GM12878 (cell line): ENCODE data around the gene CAPS. TPM values are rescaled to one million over a fixed set of nuclear protein-coding genes. Genes with fewer than 3 reads are reported as not detected.

Experiments used
- ATAC-seq: fragments of 200-7000 bp; cut with Tn5 transposase; 3 replicates; pipeline ENCODE4 v1.9.1; 2020; ENCODE audit warnings: mild to moderate bottlenecking, moderate library complexity
- BruUV-seq: library from RNA; stranded (reverse); fragments of 400-500 nt; replicated peaks from 2 replicates; lab custom pipeline; 2021; lab: Mats Ljungman, UMichigan
- CTCF ChIA-PET: fragments of 300-600 bp; sonication (Branson Sonifier 250); formaldehyde crosslinking; extraction: SDS; loops from one replicate; lab custom pipeline; 2021; ENCODE audit warnings: inconsistent platforms; lab: Yijun Ruan, JAX
- POLR2A ChIA-PET: fragments of 350-600 bp; formaldehyde crosslinking; extraction: SDS; loops from one replicate; lab custom pipeline; 2021; ENCODE audit warnings: inconsistent platforms; lab: Charles Lee
- RAD21 ChIA-PET: fragments of 300-600 bp; sonication (Branson Sonifier 250); formaldehyde crosslinking; loops from one replicate; lab custom pipeline; 2023; ENCODE audit warnings: antibody characterized with exemption; ENCODE audit not compliant: unreplicated experiment; lab: Charles Lee
- SMC1A ChIA-PET: fragments of 300-600 bp; sonication (Branson Sonifier 250); formaldehyde crosslinking; loops from one replicate; lab custom pipeline; 2023; ENCODE audit not compliant: unreplicated experiment, uncharacterized antibody; lab: Charles Lee
- DNase-seq: peaks from one replicate; pipeline ENCODE4 v3.0.0-alpha.2; 2011; ENCODE audit warnings: low read depth, low spot score
- FAIRE-seq: peaks from 3 replicates; lab custom pipeline; 2011; peaks lifted over from hg19 to GRCh38; lab: Jason Lieb, UNC
- H2AFZ ChIP-seq: 2 replicates; pipeline ENCODE4 v1.6.0; 2011; ENCODE audit warnings: low read depth, low read length, control low read depth; ENCODE audit not compliant: control insufficient read depth
- H3K27ac ChIP-seq: 2 replicates; pipeline ENCODE4 v1.5.1; 2011; ENCODE audit warnings: control low read depth; ENCODE audit not compliant: control insufficient read depth, insufficient read depth
- H3K27me3 ChIP-seq, 2 experiments: replicated peaks in 1 of 2; 2 replicates each; pipeline versions ENCODE4 v1.6.0 to v1.6.1; 2011; ENCODE audit warnings: low read length in 1 of 2; ENCODE audit not compliant: control insufficient read depth in 2 of 2, insufficient read depth in 2 of 2
- H3K36me3 ChIP-seq, 2 experiments: 2 replicates each; pipeline ENCODE4 v1.5.1; 2011; ENCODE audit warnings: low read length in 1 of 2; ENCODE audit not compliant: control insufficient read depth in 2 of 2, insufficient read depth in 2 of 2
- H3K4me1 ChIP-seq: 2 replicates; pipeline ENCODE4 v1.6.1; 2011; ENCODE audit warnings: mild to moderate bottlenecking, low read length, moderate library complexity, mixed read lengths; ENCODE audit not compliant: control insufficient read depth, insufficient read depth
- H3K4me2 ChIP-seq: 2 replicates; pipeline ENCODE4 v1.6.0; 2011; ENCODE audit warnings: control low read depth; ENCODE audit not compliant: control insufficient read depth, insufficient read depth
- H3K4me3 ChIP-seq: fragments of 200-600 bp; sonication (generic); 2 replicates; pipeline ENCODE4 v1.5.1; 2016
- H3K79me2 ChIP-seq: 2 replicates; pipeline ENCODE4 v1.6.0; 2011; ENCODE audit warnings: low read length; ENCODE audit not compliant: control insufficient read depth, insufficient read depth
- H3K9ac ChIP-seq: 2 replicates; pipeline ENCODE4 v1.8.0; 2011; ENCODE audit warnings: low read length, control low read depth, mixed read lengths; ENCODE audit not compliant: control insufficient read depth, insufficient read depth
- H3K9me3 ChIP-seq: replicated peaks from 3 replicates; pipeline ENCODE4 v1.5.1; 2011; ENCODE audit warnings: mild to moderate bottlenecking, low read length; ENCODE audit not compliant: control insufficient read depth, insufficient read depth
- H4K20me1 ChIP-seq: 2 replicates; pipeline ENCODE4 v1.6.0; 2011; ENCODE audit not compliant: control insufficient read depth, insufficient read depth
- BCL11A ChIP-seq: IDR thresholded peaks from 2 replicates; pipeline ENCODE4 v1.6.1; 2011; ENCODE audit warnings: low read depth, low read length
- CBX3 ChIP-seq: fragments of 200-600 bp; sonication (generic); IDR thresholded peaks from 2 replicates; pipeline ENCODE4 v1.6.1; 2016; ENCODE audit warnings: low read depth, borderline replicate concordance
- EP300 ChIP-seq, 2 experiments: fragments of 150-350 bp in 1 of 2; IDR thresholded peaks; 2 replicates each; pipeline ENCODE4 v1.6.1; 2011 to 2012; ENCODE audit warnings: low read depth in 2 of 2, low read length in 2 of 2, borderline replicate concordance in 1 of 2, improper control_type of control experiment in 1 of 2, inconsistent platforms in 1 of 2; ENCODE audit not compliant: control insufficient read depth in 1 of 2
- ESRRA ChIP-seq: IDR thresholded peaks from 2 replicates; pipeline ENCODE4 v1.6.1; 2012; ENCODE audit warnings: mild to moderate bottlenecking, low read length, improper control_type of control experiment
- HDAC6 ChIP-seq: fragments of 200-600 bp; sonication (generic); IDR thresholded peaks from one replicate; pipeline ENCODE4 v1.8.0; 2017; ENCODE audit warnings: antibody characterized with exemption; ENCODE audit not compliant: unreplicated experiment
- IKZF1 ChIP-seq: fragments of 450-650 bp; conservative IDR thresholded peaks from 2 replicates; pipeline ENCODE4 v1.6.1; 2017; ENCODE audit warnings: antibody characterized with exemption, mild to moderate bottlenecking
- IKZF2 ChIP-seq, 2 experiments: fragments of 450-650 bp; IDR thresholded peaks; 2 replicates each; pipeline ENCODE4 v1.6.1; 2017; ENCODE audit warnings: mild to moderate bottlenecking in 2 of 2, moderate library complexity in 2 of 2
- JUNB ChIP-seq: IDR thresholded peaks from 2 replicates; pipeline ENCODE4 v1.6.1; 2016; ENCODE audit warnings: antibody characterized with exemption, mild to moderate bottlenecking
- MEF2A ChIP-seq: IDR thresholded peaks from 2 replicates; pipeline ENCODE4 v1.6.1; 2011; ENCODE audit warnings: low read depth, mild to moderate bottlenecking, low read length, moderate library complexity; ENCODE audit not compliant: insufficient read depth
- NBN ChIP-seq: fragments of 450-650 bp; IDR thresholded peaks from 2 replicates; pipeline ENCODE4 v1.6.1; 2016
- RELB ChIP-seq: fragments of 450-650 bp; IDR thresholded peaks from 2 replicates; pipeline ENCODE4 v1.6.1; 2017; ENCODE audit warnings: low read depth, mild to moderate bottlenecking, moderate library complexity
- SIN3A ChIP-seq: IDR thresholded peaks from 2 replicates; pipeline ENCODE4 v1.6.1; 2012; ENCODE audit warnings: low read depth, low read length, improper control_type of control experiment
- SMARCA5 ChIP-seq: fragments of 450-650 bp; IDR thresholded peaks from 2 replicates; pipeline ENCODE4 v1.6.1; 2017; ENCODE audit warnings: mild to moderate bottlenecking
- SMC3 ChIP-seq: IDR thresholded peaks from 2 replicates; pipeline ENCODE4 v1.6.1; 2011; ENCODE audit warnings: low read length, improper control_type of control experiment, borderline replicate concordance
- WRNIP1 ChIP-seq: IDR thresholded peaks from 2 replicates; pipeline ENCODE4 v1.6.1; 2011; ENCODE audit warnings: low read depth, low read length, improper control_type of control experiment, borderline replicate concordance
- WGBS: methylation state at CpG from one replicate; pipeline ENCODE4 v1.1.6; 2016; ENCODE audit warnings: low lambda C conversion rate; ENCODE audit not compliant: insufficient replicate concordance, insufficient coverage; ENCODE audit errors: missing lambda C conversion rate; 5-methylcytosine and 5-hydroxymethylcytosine counted together
- in situ Hi-C: fragments of 300-500 bp; cut with MboI; formaldehyde crosslinking; loops from 9 replicates; pipeline ENCODE4 v1.14.3; 2018; ENCODE audit warnings: mixed read lengths
- intact Hi-C: fragments of 100-400 bp; cut with micrococcal nuclease; formaldehyde crosslinking; loops from one replicate; pipeline ENCODE4 v1.14.2; 2022; ENCODE audit not compliant: unreplicated experiment
- polyA plus RNA-seq, 11 experiments: library from polyadenylated mRNA; depleted of rRNA in 4 of 11; unstranded in 6 of 11; stranded (reverse) in 5 of 11; fragments of >200 nt; fragmentation: Nextera tagmentation in 4 of 11; fragmentation: Illumina TruSeq in 1 of 11; extraction: Ambion mirVana in 4 of 11; extraction: Trizol in 1 of 11; gene quantifications; 1 replicate in 1 of 11; 2 replicates in 10 of 11; pipeline versions ENCODE4 v1.2.1 to v1.2.3, GENCODE V29; 2011 to 2016; ENCODE audit warnings: inconsistent platforms in 2 of 11, missing spikeins in 2 of 11, low read depth in 1 of 11
- total RNA-seq, 4 experiments: library from RNA; depleted of rRNA in 3 of 4; stranded (reverse); fragments of >200 nt in 3 of 4; fragmentation: Illumina TruSeq in 1 of 4; extraction: Trizol in 1 of 4; gene quantifications; 2 replicates each; pipeline versions ENCODE4 v1.2.1 to v1.2.3, GENCODE V29; 2013 to 2021
- TF ChIP-seq, protein P1 (sequence below): fragments of 450-650 bp; IDR thresholded peaks from 2 replicates; pipeline ENCODE4 v1.6.1; 2014; ENCODE audit warnings: mild to moderate bottlenecking

Gene CAPS
- total and polyA plus RNA-seq, 10 of the 15 experiments (the other 5 are each of a cell fraction or from before 2014, with no cell fraction given): 0.09 to 6.9 (median 2.9) TPM

- CTCF ChIA-PET: interaction anchor here (0.6 kb wide), 1 partner anchor 28 kb away, joined by 3 read pairs; no protein-coding TSS in a partner anchor
Measured at GRCh38 chr19:5940260-5941208, 26.5 kb downstream of the CAPS start.

DNA sequence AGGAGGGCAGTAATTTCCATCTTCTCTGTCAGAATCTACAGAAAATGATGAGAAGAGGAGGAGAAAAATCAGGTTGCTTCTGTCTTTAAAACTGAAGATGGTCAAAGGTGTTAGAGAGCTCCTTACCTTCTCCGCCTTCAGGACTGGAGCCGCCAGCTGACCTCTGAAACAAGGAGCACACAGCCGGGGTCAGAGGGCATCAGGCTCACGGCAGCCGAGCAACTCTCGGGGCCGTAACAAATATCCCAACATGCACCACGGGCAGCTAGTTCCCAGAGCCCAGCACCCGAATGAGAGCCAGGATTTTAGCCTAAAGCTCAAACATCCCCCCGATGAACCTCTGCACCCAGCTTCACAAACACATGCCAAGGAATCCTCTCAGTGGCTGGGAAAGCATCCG is 27.6 kb downstream of the CAPS start:
- ChIA-PET POLR2A (no interaction called here), SMC1A (interaction anchor here (1.6 kb wide), 1 partner anchor 26 kb away, joined by 4 read pairs; no protein-coding TSS in a partner anchor), RAD21 (no interaction called here), CTCF (no interaction called here)
- Histone ChIP-seq H3K27me3 (no peaks in the 10 kb centered on the region), H3K4me2 (no peak overlapping the region), H3K4me3 (no peak overlapping the region), H3K36me3 (peaks cover 8 to 28% of the 10 kb centered on the region in 2 experiments; a peak in 3 of 4 replicates), H4K20me1 (no peaks in the 10 kb centered on the region), H2AFZ (no peak overlapping the region), H3K27ac (no peak overlapping the region), H3K4me1 (no peaks in the 10 kb centered on the region), H3K9ac (no peak overlapping the region), H3K9me3 (no peaks in the 10 kb centered on the region), H3K79me2 (peaks cover 4% of the 10 kb centered on the region; the same call in 1 of the 2 replicates)
- FAIRE-seq: no peak
- BruUV-seq: no TSS peak
- WGBS: 90% methylated on average over 11 of the region's 11 CpGs
- DNase-seq: no peak
- intact Hi-C loops: no loop called here
- ATAC-seq: no peak
- in situ Hi-C loops: no loop called here
- TF ChIP-seq IKZF1 (no peak), ESRRA (no peak), SMARCA5 (no peak), SIN3A (no peak), RELB (no peak), MEF2A (no peak), NBN (no peak), WRNIP1 (no peak), BCL11A (no peak), IKZF2 (IDR thresholded peaks at IDR 0.05) (no peak), SMC3 (no peak), HDAC6 (no peak), JUNB (no peak)
- TF ChIP-seq, protein P1, sequence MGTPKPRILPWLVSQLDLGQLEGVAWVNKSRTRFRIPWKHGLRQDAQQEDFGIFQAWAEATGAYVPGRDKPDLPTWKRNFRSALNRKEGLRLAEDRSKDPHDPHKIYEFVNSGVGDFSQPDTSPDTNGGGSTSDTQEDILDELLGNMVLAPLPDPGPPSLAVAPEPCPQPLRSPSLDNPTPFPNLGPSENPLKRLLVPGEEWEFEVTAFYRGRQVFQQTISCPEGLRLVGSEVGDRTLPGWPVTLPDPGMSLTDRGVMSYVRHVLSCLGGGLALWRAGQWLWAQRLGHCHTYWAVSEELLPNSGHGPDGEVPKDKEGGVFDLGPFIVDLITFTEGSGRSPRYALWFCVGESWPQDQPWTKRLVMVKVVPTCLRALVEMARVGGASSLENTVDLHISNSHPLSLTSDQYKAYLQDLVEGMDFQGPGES: no peak

More at GRCh38 chr19:5940260-5941208, 26.5 kb downstream of the CAPS start:
- ATAC-seq (no peak), FAIRE-seq (no peak)
- in situ Hi-C loops (no loop called here), intact Hi-C loops (no loop called here)
- H3K9me3 ChIP-seq: no peaks in the 10 kb centered on the region
- no peak overlapping the region for H3K4me3 ChIP-seq
- WGBS: 98% methylated on average over 21 of the region's 21 CpGs
- ChIA-PET RAD21 (no interaction called here), SMC1A (interaction anchor here (1.6 kb wide), 1 partner anchor 27 kb away, joined by 4 read pairs; no protein-coding TSS in a partner anchor), POLR2A (no interaction called here)
- H2AFZ ChIP-seq: no peak overlapping the region
- H3K27ac ChIP-seq: no peak overlapping the region
- H3K9ac ChIP-seq: no peak overlapping the region
- H4K20me1 ChIP-seq: no peaks in the 10 kb centered on the region
- no peak overlapping the region for H3K4me2 ChIP-seq
- no peaks in the 10 kb centered on the region for H3K79me2 ChIP-seq
- H3K27me3 ChIP-seq: no peaks in the 10 kb centered on the region
- TF ChIP-seq EP300 (IDR thresholded peaks at IDR 0.05; ENCODE audit: borderline replicate concordance in 1 of 2, control insufficient read depth in 1 of 2, low read depth in 2 of 2, low read length in 2 of 2) (no peak), CBX3 (no peak)
- TF ChIP-seq, all 136 proteins: peak for 0
- Histone ChIP-seq H3K36me3 (peaks cover 7 to 29% of the 10 kb centered on the region in 2 experiments; a peak in 3 of 4 replicates), H3K4me1 (no peaks in the 10 kb centered on the region)
- no peak for DNase-seq
- BruUV-seq: no TSS peak
